Smooth muscle cell (in vitro differentiated cells): Measurements from ENCODE around the gene ANO4. TPM values are rescaled to one million over a fixed set of nuclear protein-coding genes. Genes with fewer than 3 reads are reported as not detected.

ENCODE experiments used
- DNase-seq: peaks from one replicate; lab custom pipeline; 2025; ENCODE audit not compliant: unreplicated experiment; lab: John Stamatoyannopoulos, UW
- H2AFZ ChIP-seq: fragments of 200-600 bp; sonication (generic); 2 replicates; pipeline ENCODE4 v1.6.0; 2016; ENCODE audit warnings: antibody characterized with exemption, low read depth, mild to moderate bottlenecking
- H3F3A ChIP-seq: fragments of 200-600 bp; sonication (generic); 2 replicates; pipeline ENCODE4 v1.6.0; 2017; ENCODE audit warnings: antibody characterized with exemption, low read depth
- H3K27ac ChIP-seq: fragments of 200-600 bp; sonication (generic); 2 replicates; pipeline ENCODE4 v1.5.1; 2016; ENCODE audit warnings: low read depth, mild to moderate bottlenecking
- H3K27me3 ChIP-seq: fragments of 200-600 bp; sonication (generic); 2 replicates; pipeline ENCODE4 v1.6.1; 2016; ENCODE audit warnings: low read depth, mild to moderate bottlenecking
- H3K36me3 ChIP-seq: fragments of 200-600 bp; sonication (generic); 2 replicates; pipeline ENCODE4 v1.5.1; 2016; ENCODE audit warnings: low read depth
- H3K4me1 ChIP-seq: fragments of 200-600 bp; sonication (generic); 2 replicates; pipeline ENCODE4 v1.5.1; 2016; ENCODE audit warnings: low read depth
- H3K4me2 ChIP-seq: fragments of 200-600 bp; sonication (generic); 2 replicates; pipeline ENCODE4 v1.6.0; 2016; ENCODE audit warnings: mild to moderate bottlenecking
- H3K4me3 ChIP-seq: fragments of 200-600 bp; sonication (generic); 2 replicates; pipeline ENCODE4 v1.5.1; 2016; ENCODE audit warnings: mild to moderate bottlenecking
- H3K79me2 ChIP-seq: fragments of 200-600 bp; sonication (generic); 2 replicates; pipeline ENCODE4 v1.6.0; 2016; ENCODE audit warnings: low read depth, mild to moderate bottlenecking
- H3K9ac ChIP-seq: fragments of 200-600 bp; sonication (generic); 2 replicates; pipeline ENCODE4 v1.6.0; 2016; ENCODE audit warnings: low read depth
- H3K9me3 ChIP-seq: fragments of 200-600 bp; sonication (generic); replicated peaks from 2 replicates; pipeline ENCODE4 v1.5.1; 2016; ENCODE audit warnings: low read depth
- H4K20me1 ChIP-seq: fragments of 200-600 bp; sonication (generic); 2 replicates; pipeline ENCODE4 v1.6.0; 2016; ENCODE audit warnings: low read depth
- WGBS: methylation state at CpG from one replicate; pipeline ENCODE4 v1.1.7; 2016; ENCODE audit warnings: low lambda C conversion rate; 5-methylcytosine and 5-hydroxymethylcytosine counted together
- polyA plus RNA-seq: library from polyadenylated mRNA; unstranded; fragments of >200 nt; fragmentation: Nextera tagmentation; extraction: Ambion mirVana; gene quantifications from 2 replicates; pipeline ENCODE4 v1.2.1, GENCODE V29; 2016
- total RNA-seq: library from RNA; depleted of rRNA; stranded (reverse); fragments of >200 nt; gene quantifications from 2 replicates; pipeline ENCODE4 v1.2.3, GENCODE V29; 2014
- TF ChIP-seq, protein P1 (sequence below): fragments of 200-600 bp; sonication (generic); IDR thresholded peaks from 2 replicates; pipeline ENCODE4 v1.5.1; 2017; ENCODE audit warnings: borderline replicate concordance, mild to moderate bottlenecking, antibody characterized with exemption; ENCODE audit not compliant: insufficient read depth, poor library complexity, severe bottlenecking

Gene ANO4
- total and polyA plus RNA-seq, 2 experiments from 2014 or later, result 27.3 to 51.7 TPM

DNA sequence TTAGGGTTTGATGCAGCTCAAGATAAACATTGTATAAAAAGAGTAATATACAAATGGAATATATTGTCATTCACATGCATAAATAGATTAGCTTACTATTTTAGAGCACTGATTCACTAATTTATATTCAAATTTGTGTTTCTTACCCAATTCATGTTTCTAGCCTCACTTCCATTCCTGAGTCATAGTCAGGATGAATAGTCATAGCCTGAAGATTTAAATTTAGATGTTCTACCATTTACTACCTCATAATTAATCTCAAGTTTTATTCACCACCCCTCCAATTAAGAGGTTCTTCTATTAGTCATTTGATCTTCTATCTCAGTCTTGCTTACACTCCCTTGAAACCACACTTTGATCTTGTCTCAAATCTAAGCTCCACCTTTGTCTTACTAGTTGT is 38.7 kb downstream of the ANO4 start:
- no peaks in the 10 kb centered on the region for H3K4me1 ChIP-seq
- peaks cover 51% of the 10 kb centered on the region for H3K79me2 ChIP-seq
- H3K27me3 ChIP-seq, result no peaks in the 10 kb centered on the region
- H3K36me3 ChIP-seq, result no peaks in the 10 kb centered on the region
- H3F3A ChIP-seq, result no peaks in the 10 kb centered on the region
- H3K4me3 ChIP-seq, result no peak overlapping the region
- H4K20me1 ChIP-seq, result peaks cover 84% of the 10 kb centered on the region
- no peaks in the 10 kb centered on the region for H3K9me3 ChIP-seq
- DNase-seq, result no peak
- H3K4me2 ChIP-seq, result no peak overlapping the region
- H3K9ac ChIP-seq, result no peak overlapping the region
- no peak overlapping the region for H2AFZ ChIP-seq
- TF ChIP-seq, protein P1, sequence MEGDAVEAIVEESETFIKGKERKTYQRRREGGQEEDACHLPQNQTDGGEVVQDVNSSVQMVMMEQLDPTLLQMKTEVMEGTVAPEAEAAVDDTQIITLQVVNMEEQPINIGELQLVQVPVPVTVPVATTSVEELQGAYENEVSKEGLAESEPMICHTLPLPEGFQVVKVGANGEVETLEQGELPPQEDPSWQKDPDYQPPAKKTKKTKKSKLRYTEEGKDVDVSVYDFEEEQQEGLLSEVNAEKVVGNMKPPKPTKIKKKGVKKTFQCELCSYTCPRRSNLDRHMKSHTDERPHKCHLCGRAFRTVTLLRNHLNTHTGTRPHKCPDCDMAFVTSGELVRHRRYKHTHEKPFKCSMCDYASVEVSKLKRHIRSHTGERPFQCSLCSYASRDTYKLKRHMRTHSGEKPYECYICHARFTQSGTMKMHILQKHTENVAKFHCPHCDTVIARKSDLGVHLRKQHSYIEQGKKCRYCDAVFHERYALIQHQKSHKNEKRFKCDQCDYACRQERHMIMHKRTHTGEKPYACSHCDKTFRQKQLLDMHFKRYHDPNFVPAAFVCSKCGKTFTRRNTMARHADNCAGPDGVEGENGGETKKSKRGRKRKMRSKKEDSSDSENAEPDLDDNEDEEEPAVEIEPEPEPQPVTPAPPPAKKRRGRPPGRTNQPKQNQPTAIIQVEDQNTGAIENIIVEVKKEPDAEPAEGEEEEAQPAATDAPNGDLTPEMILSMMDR, result no peak
- no peak overlapping the region for H3K27ac ChIP-seq

DNA sequence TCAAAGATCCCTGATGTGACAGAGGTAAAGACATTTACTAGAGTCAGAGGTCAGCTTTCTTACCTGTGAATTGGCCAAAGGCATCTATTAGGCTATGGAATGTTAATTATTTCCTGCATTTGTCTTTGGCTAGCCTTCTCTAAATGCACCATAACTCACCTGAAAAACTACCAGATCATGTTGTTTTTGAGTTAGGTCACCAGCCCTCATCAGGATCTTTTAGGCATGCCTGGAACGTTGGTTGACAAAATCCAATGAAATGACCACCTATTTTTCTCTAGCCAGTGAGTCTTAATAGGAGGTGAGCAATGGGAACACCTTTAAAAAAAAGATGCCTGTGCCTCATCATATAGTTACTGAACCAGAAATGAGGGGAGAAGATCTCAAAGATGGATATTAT is 46.2 kb downstream of the ANO4 start:
- 75% methylated on average over 1 of the region's 1 CpG for WGBS
- H3K9me3 ChIP-seq, result no peaks in the 10 kb centered on the region
- no peak overlapping the region for H3K27ac ChIP-seq
- H3K9ac ChIP-seq, result no peak overlapping the region
- H3F3A ChIP-seq, result no peaks in the 10 kb centered on the region
- H3K4me1 ChIP-seq, result no peaks in the 10 kb centered on the region
- H3K4me2 ChIP-seq, result no peak overlapping the region
- no peaks in the 10 kb centered on the region for H3K36me3 ChIP-seq
- TF ChIP-seq, protein P1, result no peak
- no peak for DNase-seq
- no peaks in the 10 kb centered on the region for H3K27me3 ChIP-seq
- H3K79me2 ChIP-seq, result peaks cover 8% of the 10 kb centered on the region
- H2AFZ ChIP-seq, result no peak overlapping the region
- H4K20me1 ChIP-seq, result peaks cover 26% of the 10 kb centered on the region
- H3K4me3 ChIP-seq, result no peak overlapping the region

DNA sequence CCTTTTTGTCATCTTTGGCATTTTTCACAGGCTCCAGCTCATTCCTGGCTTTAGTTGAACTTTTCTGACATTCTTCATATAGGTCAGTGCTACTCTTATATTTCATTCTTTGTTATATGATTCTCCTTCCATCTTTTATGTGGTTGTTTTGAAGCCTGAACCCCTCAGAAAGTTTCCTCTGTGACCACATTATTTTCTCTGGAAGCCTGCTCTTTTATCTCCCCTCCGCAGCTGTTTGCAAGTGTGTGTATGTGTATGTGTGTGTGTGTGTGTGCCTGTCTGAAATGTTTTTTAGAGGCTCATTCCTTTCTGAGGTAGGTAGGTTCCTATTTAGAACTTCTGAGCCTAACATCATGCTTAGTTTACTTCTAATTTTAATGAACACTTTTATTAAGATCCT is 47.6 kb downstream of the ANO4 start:
- WGBS, result 46% methylated on average over 1 of the region's 1 CpG
- TF ChIP-seq, protein P1, result no peak
- no peaks in the 10 kb centered on the region for H3K27me3 ChIP-seq
- peaks cover 2% of the 10 kb centered on the region for H3K79me2 ChIP-seq
- H3F3A ChIP-seq, result no peaks in the 10 kb centered on the region
- H3K36me3 ChIP-seq, result no peaks in the 10 kb centered on the region
- H3K4me3 ChIP-seq, result no peak overlapping the region
- no peak overlapping the region for H3K27ac ChIP-seq
- peaks cover 19% of the 10 kb centered on the region for H4K20me1 ChIP-seq
- H3K4me1 ChIP-seq, result no peaks in the 10 kb centered on the region
- no peaks in the 10 kb centered on the region for H3K9me3 ChIP-seq
- no peak overlapping the region for H3K9ac ChIP-seq
- no peak overlapping the region for H3K4me2 ChIP-seq
- no peak for DNase-seq
- H2AFZ ChIP-seq, result no peak overlapping the region

DNA sequence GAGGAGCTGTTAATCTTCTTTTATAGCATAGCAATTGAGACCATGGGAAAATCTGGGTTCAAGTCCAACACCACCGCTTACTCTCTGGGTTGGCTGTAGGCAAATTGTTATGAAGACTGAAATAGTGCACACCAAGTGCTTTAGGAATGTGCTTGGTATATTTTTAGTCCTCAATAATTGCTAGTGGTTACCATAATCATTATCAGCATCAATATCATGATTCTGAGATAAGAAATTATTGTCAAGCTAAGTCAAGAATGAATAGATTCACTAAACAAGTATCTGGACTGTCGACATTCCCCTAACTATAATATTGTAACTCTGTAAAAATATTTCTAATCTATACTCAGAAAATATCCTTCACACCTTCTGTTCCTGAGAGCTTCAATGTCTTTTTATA is 48.5 kb downstream of the ANO4 start:
- TF ChIP-seq, protein P1, result no peak
- Histone ChIP-seq H3K36me3 (no peaks in the 10 kb centered on the region), H3K9me3 (no peaks in the 10 kb centered on the region), H3K27me3 (no peaks in the 10 kb centered on the region), H4K20me1 (peaks cover 21% of the 10 kb centered on the region), H2AFZ (no peak overlapping the region), H3K79me2 (peaks cover 2% of the 10 kb centered on the region), H3K4me3 (no peak overlapping the region), H3K4me1 (no peaks in the 10 kb centered on the region), H3K27ac (no peak overlapping the region), H3K9ac (no peak overlapping the region), H3F3A (no peaks in the 10 kb centered on the region), H3K4me2 (no peak overlapping the region)
- 89% methylated on average over 2 of the region's 2 CpGs for WGBS
- no peak for DNase-seq
